ENCODE results near the gene DTD1. TPM values are rescaled to one million over a fixed set of nuclear protein-coding genes. Genes with fewer than 3 reads are reported as not detected.

DTD1 gene
- total RNA-seq, 1 donor from 2014 or later, result 68.2 TPM

GRCh38 chr20:18669241-18670019, 81.6 kb downstream of the DTD1 start:
- no peaks in the 10 kb centered on the region for H3K27me3 Mint-ChIP-seq (ENCODE audit: low read depth)
- H3K9me3 Mint-ChIP-seq, result no peaks in the 10 kb centered on the region
- H3K4me1 Mint-ChIP-seq, result peaks cover 12% of the 10 kb centered on the region
- DNase-seq (ENCODE audit: low read depth, low spot score), result no peak
- TF ChIP-seq CTCF (conservative IDR thresholded peaks at IDR 0.05), result no peak
- H3K27ac Mint-ChIP-seq (ENCODE audit: unreplicated experiment), result no peak overlapping the region
- H3K36me3 Mint-ChIP-seq (ENCODE audit: low read depth), result peaks cover 4% of the 10 kb centered on the region
- H3K4me3 Mint-ChIP-seq, result no peak overlapping the region

GRCh38 chr20:18671203-18671710, 83.4 kb downstream of the DTD1 start:
- TF ChIP-seq CTCF (conservative IDR thresholded peaks at IDR 0.05), result no peak
- DNase-seq (ENCODE audit: low read depth, low spot score), result no peak
- Mint-ChIP-seq H3K4me1 (peaks cover 12% of the 10 kb centered on the region), H3K27ac (ENCODE audit: unreplicated experiment) (no peak overlapping the region), H3K27me3 (ENCODE audit: low read depth) (no peaks in the 10 kb centered on the region), H3K9me3 (no peaks in the 10 kb centered on the region), H3K4me3 (no peak overlapping the region), H3K36me3 (ENCODE audit: low read depth) (peaks cover 4% of the 10 kb centered on the region)

- no peaks in the 10 kb centered on the region for H3K9me3 Mint-ChIP-seq
- H3K27me3 Mint-ChIP-seq (ENCODE audit: low read depth), result no peaks in the 10 kb centered on the region
- TF ChIP-seq CTCF (conservative IDR thresholded peaks at IDR 0.05), result no peak
- no peak overlapping the region for H3K4me3 Mint-ChIP-seq
- no peak for DNase-seq (ENCODE audit: low read depth, low spot score)
- peaks cover 13% of the 10 kb centered on the region for H3K4me1 Mint-ChIP-seq
- H3K27ac Mint-ChIP-seq (ENCODE audit: unreplicated experiment), result no peak overlapping the region
- H3K36me3 Mint-ChIP-seq (ENCODE audit: low read depth), result peaks cover 4% of the 10 kb centered on the region
Measured at GRCh38 chr20:18672834-18673233, 85.0 kb downstream of the DTD1 start.

GRCh38 chr20:18676396-18676795, 88.5 kb downstream of the DTD1 start:
- no peak overlapping the region for H3K4me3 Mint-ChIP-seq
- no peak for TF ChIP-seq CTCF (conservative IDR thresholded peaks at IDR 0.05)

GRCh38 chr20:18677126-18677525, 89.3 kb downstream of the DTD1 start:
- H3K4me3 Mint-ChIP-seq, result no peak overlapping the region
- no peaks in the 10 kb centered on the region for H3K27me3 Mint-ChIP-seq (ENCODE audit: low read depth)
- no peak overlapping the region for H3K27ac Mint-ChIP-seq (ENCODE audit: unreplicated experiment)
- peaks cover 26% of the 10 kb centered on the region for H3K4me1 Mint-ChIP-seq
- TF ChIP-seq CTCF (conservative IDR thresholded peaks at IDR 0.05), result no peak
- H3K9me3 Mint-ChIP-seq, result no peaks in the 10 kb centered on the region
- no peak for DNase-seq (ENCODE audit: low read depth, low spot score)
- no peaks in the 10 kb centered on the region for H3K36me3 Mint-ChIP-seq (ENCODE audit: low read depth)

More at GRCh38 chr20:18676396-18676795, 88.5 kb downstream of the DTD1 start:
- no peak for DNase-seq (ENCODE audit: low read depth, low spot score)
- no peaks in the 10 kb centered on the region for H3K27me3 Mint-ChIP-seq (ENCODE audit: low read depth)
- H3K36me3 Mint-ChIP-seq (ENCODE audit: low read depth), result no peaks in the 10 kb centered on the region
- no peak overlapping the region for H3K27ac Mint-ChIP-seq (ENCODE audit: unreplicated experiment)
- no peaks in the 10 kb centered on the region for H3K9me3 Mint-ChIP-seq
- H3K4me1 Mint-ChIP-seq, result peaks cover 29% of the 10 kb centered on the region

Measured in neural crest cell (in vitro differentiated cells).